DOHH2 (cell line): ENCODE data around the gene PRDM16.

Experiments used
- H3F3A ChIP-seq: fragments of 200-600 bp; sonication (generic), shearing (Covaris generic); 2 replicates; pipeline ENCODE4 v1.6.0; 2016; ENCODE audit warnings: antibody characterized with exemption, mild to moderate bottlenecking; ENCODE audit not compliant: control insufficient read depth, insufficient read depth
- H3K27ac ChIP-seq: fragments of 200-600 bp; sonication (generic); 2 replicates; pipeline ENCODE4 v1.5.1; 2014; ENCODE audit warnings: low read depth, mild to moderate bottlenecking, low read length, moderate library complexity
- H3K27me3 ChIP-seq: fragments of 200-600 bp; sonication (generic); 2 replicates; pipeline ENCODE4 v1.6.1; 2014; ENCODE audit warnings: mild to moderate bottlenecking, low read length, mixed read lengths; ENCODE audit not compliant: control insufficient read depth
- H3K36me3 ChIP-seq: fragments of 200-600 bp; sonication (generic); 2 replicates; pipeline ENCODE4 v1.6.1; 2014; ENCODE audit warnings: mild to moderate bottlenecking, low read length, moderate library complexity, mixed read lengths; ENCODE audit not compliant: control insufficient read depth
- H3K4me1 ChIP-seq: fragments of 200-600 bp; sonication (generic); 2 replicates; pipeline ENCODE4 v1.6.1; 2014; ENCODE audit warnings: mild to moderate bottlenecking, low read length, mixed read lengths; ENCODE audit not compliant: control insufficient read depth
- H3K4me2 ChIP-seq: fragments of 200-600 bp; sonication (generic); 2 replicates; pipeline ENCODE4 v1.6.0; 2014; ENCODE audit warnings: mild to moderate bottlenecking, low read length, moderate library complexity
- H3K4me3 ChIP-seq: fragments of 200-600 bp; sonication (generic); 2 replicates; pipeline ENCODE4 v1.5.1; 2014; ENCODE audit warnings: mild to moderate bottlenecking, low read length, mixed read lengths
- H3K79me2 ChIP-seq: fragments of 200-600 bp; sonication (generic); 2 replicates; pipeline ENCODE4 v1.6.1; 2014; ENCODE audit warnings: mild to moderate bottlenecking, low read length, mixed read lengths; ENCODE audit not compliant: control insufficient read depth
- H3K9me2 ChIP-seq: fragments of 200-600 bp; sonication (generic); replicated peaks from 2 replicates; pipeline ENCODE4 v1.6.1; 2014; ENCODE audit warnings: mild to moderate bottlenecking, low read length, mixed read lengths; ENCODE audit not compliant: control insufficient read depth
- H3K9me3 ChIP-seq: fragments of 200-600 bp; sonication (generic); 2 replicates; pipeline ENCODE4 v1.6.1; 2014; ENCODE audit warnings: antibody characterized with exemption, low read length, mixed read lengths; ENCODE audit not compliant: control insufficient read depth, insufficient read depth
- H4K20me1 ChIP-seq: fragments of 200-600 bp; sonication (generic); 2 replicates; pipeline ENCODE4 v1.6.0; 2014; ENCODE audit warnings: low read depth, mild to moderate bottlenecking, antibody characterized with exemption, low read length, moderate library complexity; ENCODE audit not compliant: control insufficient read depth, insufficient read depth
- EZH2phosphoT487 ChIP-seq: fragments of 200-600 bp; sonication (generic); IDR thresholded peaks from 2 replicates; pipeline ENCODE4 v1.6.1; 2017; ENCODE audit warnings: borderline replicate concordance, mild to moderate bottlenecking, antibody characterized with exemption, low read length, moderate library complexity, mixed read lengths
- TF ChIP-seq, protein P1 (sequence below): fragments of 200-600 bp; sonication (generic); IDR thresholded peaks from one replicate; pipeline ENCODE4 v1.5.1; 2014; ENCODE audit warnings: antibody characterized with exemption, mild to moderate bottlenecking, low read depth, low read length; ENCODE audit not compliant: poor library complexity, severe bottlenecking

PRDM16 gene

DNA sequence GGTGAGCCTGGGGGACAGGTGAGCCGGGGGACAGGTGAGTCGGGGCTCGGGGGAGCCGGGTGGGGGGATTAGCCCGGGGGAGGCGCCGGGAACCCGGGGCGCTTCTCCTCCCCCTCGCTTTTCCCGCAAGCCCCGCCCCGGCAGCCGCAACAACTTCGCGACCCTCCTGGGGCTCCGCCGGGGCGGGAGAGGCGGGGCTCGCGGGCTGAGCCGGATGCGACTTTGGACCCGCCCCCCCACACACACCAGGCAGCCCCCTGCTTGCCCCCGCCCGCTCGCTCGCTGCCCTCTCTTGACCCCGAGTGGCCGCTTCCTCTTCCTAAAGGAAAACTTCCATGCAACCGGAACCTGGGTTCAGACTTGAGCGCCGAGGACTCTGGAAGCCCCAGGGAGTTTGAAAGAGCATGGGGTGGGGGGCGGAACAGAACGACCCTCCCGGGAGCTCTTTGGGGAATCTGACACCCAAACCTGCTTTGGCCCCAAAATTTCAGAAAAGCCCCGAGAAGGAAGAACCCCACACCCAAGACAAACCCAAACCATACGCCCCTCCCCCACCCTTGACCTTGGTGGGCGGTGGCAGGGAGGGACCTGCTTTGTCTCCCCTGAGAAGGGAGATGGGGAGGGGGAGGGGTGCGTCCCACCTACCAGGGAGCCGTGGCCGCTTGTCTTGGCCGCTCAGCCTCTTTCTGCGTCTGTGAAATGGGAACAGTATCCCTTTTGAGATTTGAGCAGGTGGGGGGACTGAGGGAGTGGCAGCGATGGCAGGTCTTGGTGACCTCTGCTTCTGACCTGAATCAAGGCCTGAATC is 386.0 kb downstream of the PRDM16 start:
- no peaks in the 10 kb centered on the region for H3K9me2 ChIP-seq
- H3K79me2 ChIP-seq = no peaks in the 10 kb centered on the region
- 0 out of 2 replicates have a peak, but pooled peaks cover 3% of the 10 kb centered on the region for H4K20me1 ChIP-seq
- TF ChIP-seq EZH2phosphoT487 = no peak
- TF ChIP-seq, protein P1, sequence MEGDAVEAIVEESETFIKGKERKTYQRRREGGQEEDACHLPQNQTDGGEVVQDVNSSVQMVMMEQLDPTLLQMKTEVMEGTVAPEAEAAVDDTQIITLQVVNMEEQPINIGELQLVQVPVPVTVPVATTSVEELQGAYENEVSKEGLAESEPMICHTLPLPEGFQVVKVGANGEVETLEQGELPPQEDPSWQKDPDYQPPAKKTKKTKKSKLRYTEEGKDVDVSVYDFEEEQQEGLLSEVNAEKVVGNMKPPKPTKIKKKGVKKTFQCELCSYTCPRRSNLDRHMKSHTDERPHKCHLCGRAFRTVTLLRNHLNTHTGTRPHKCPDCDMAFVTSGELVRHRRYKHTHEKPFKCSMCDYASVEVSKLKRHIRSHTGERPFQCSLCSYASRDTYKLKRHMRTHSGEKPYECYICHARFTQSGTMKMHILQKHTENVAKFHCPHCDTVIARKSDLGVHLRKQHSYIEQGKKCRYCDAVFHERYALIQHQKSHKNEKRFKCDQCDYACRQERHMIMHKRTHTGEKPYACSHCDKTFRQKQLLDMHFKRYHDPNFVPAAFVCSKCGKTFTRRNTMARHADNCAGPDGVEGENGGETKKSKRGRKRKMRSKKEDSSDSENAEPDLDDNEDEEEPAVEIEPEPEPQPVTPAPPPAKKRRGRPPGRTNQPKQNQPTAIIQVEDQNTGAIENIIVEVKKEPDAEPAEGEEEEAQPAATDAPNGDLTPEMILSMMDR = no peak
- no peaks in the 10 kb centered on the region for H3K36me3 ChIP-seq
- H3K4me3 ChIP-seq = peak overlapping the region; percentile 49
- H3F3A ChIP-seq = no peaks in the 10 kb centered on the region
- H3K27ac ChIP-seq = no peak overlapping the region
- H3K27me3 ChIP-seq = peaks cover 4% of the 10 kb centered on the region
- peaks cover 11% of the 10 kb centered on the region; the same call in 1 of the 2 replicates for H3K4me1 ChIP-seq
- no peaks in the 10 kb centered on the region for H3K9me3 ChIP-seq
- peak overlapping the region; percentile 58 for H3K4me2 ChIP-seq

- H3K4me1 ChIP-seq = peaks cover 11% of the 10 kb centered on the region; the same call in 1 of the 2 replicates
- no peaks in the 10 kb centered on the region for H3K9me2 ChIP-seq
- H3F3A ChIP-seq = no peaks in the 10 kb centered on the region
- TF ChIP-seq, protein P1 = no peak
- TF ChIP-seq EZH2phosphoT487 = no peak
- no peaks in the 10 kb centered on the region for H3K79me2 ChIP-seq
- H3K27me3 ChIP-seq = peaks cover 4% of the 10 kb centered on the region
- H3K9me3 ChIP-seq = no peaks in the 10 kb centered on the region
- H4K20me1 ChIP-seq = 0 out of 2 replicates have a peak, but pooled peaks cover 3% of the 10 kb centered on the region
- H3K27ac ChIP-seq = no peak overlapping the region
- H3K4me2 ChIP-seq = no peak overlapping the region
- no peaks in the 10 kb centered on the region for H3K36me3 ChIP-seq
- no peak overlapping the region for H3K4me3 ChIP-seq
Observed at GRCh38 chr1:3455670-3456448, 386.9 kb downstream of the PRDM16 start.

- TF ChIP-seq, protein P1 = no peak
- no peak for TF ChIP-seq EZH2phosphoT487
- H3K4me3 ChIP-seq = no peak overlapping the region
- H3K9me2 ChIP-seq = no peaks in the 10 kb centered on the region
- H3K27ac ChIP-seq = no peak overlapping the region
- no peak overlapping the region for H3K4me2 ChIP-seq
- 0 out of 2 replicates have a peak, but pooled peaks cover 3% of the 10 kb centered on the region for H4K20me1 ChIP-seq
- peaks cover 11% of the 10 kb centered on the region; the same call in 1 of the 2 replicates for H3K4me1 ChIP-seq
- no peaks in the 10 kb centered on the region for H3K36me3 ChIP-seq
- H3K79me2 ChIP-seq = no peaks in the 10 kb centered on the region
- no peaks in the 10 kb centered on the region for H3F3A ChIP-seq
- no peaks in the 10 kb centered on the region for H3K9me3 ChIP-seq
- H3K27me3 ChIP-seq = peaks cover 4% of the 10 kb centered on the region
Observed at GRCh38 chr1:3456449-3456963, 387.5 kb downstream of the PRDM16 start.
